Vagina (tissue), 2 donors: ENCODE data around the gene SKOR1. TPM values are rescaled to one million over a fixed set of nuclear protein-coding genes. Genes with fewer than 3 reads are reported as not detected.

Source experiments
- DNase-seq, 2 donors: peaks; one replicate each; pipeline ENCODE4 v3.0.0-alpha.2; 2017; ENCODE audit errors: extremely low spot score in 2 of 2
- H3K27ac ChIP-seq: fragments of 200-600 bp; sonication (generic); one replicate; pipeline ENCODE4 v1.5.1; 2019
- H3K27me3 ChIP-seq: fragments of 200-600 bp; sonication (generic); one replicate; pipeline ENCODE4 v1.5.1; 2019
- H3K36me3 ChIP-seq, 2 donors: fragments of 200-600 bp; sonication (generic); one replicate each; pipeline ENCODE4 v1.5.1; 2017 to 2019
- H3K4me1 ChIP-seq: fragments of 200-600 bp; sonication (generic); one replicate; pipeline ENCODE4 v1.5.1; 2019
- H3K4me3 ChIP-seq, 2 donors: fragments of 200-600 bp; sonication (generic); 1 replicate in 1 of 2; 2 replicates in 1 of 2; pipeline ENCODE4 v1.5.1; 2016 to 2019
- H3K9me3 ChIP-seq: fragments of 200-600 bp; sonication (generic); one replicate; pipeline ENCODE4 v1.5.1; 2019
- POLR2A ChIP-seq, 2 donors: fragments of 450-650 bp; IDR thresholded peaks; one replicate each; pipeline ENCODE4 v1.6.1; 2017; ENCODE audit warnings: antibody characterized with exemption in 2 of 2, mild to moderate bottlenecking in 2 of 2, moderate library complexity in 2 of 2
- POLR2AphosphoS5 ChIP-seq, 2 donors: sonication (generic); formaldehyde crosslinking; IDR thresholded peaks; one replicate each; pipeline ENCODE4 v1.9.0; 2017; ENCODE audit warnings: antibody characterized with exemption in 2 of 2, mild to moderate bottlenecking in 2 of 2, low read depth in 1 of 2; ENCODE audit not compliant: insufficient read depth in 1 of 2
- intact Hi-C: fragments of 100-400 bp; cut with DNase I; formaldehyde crosslinking; loops from one replicate; pipeline ENCODE4 v1.15.1; 2023
- total RNA-seq: library from RNA; depleted of rRNA; stranded (reverse); fragments of >200 nt; gene quantifications from one replicate; pipeline ENCODE4 v1.2.3, GENCODE V29; 2016
- TF ChIP-seq, protein P1 (sequence below), 3 experiments: fragments of 450-650 bp in 2 of 3; fragments of 200-600 bp in 1 of 3; sonication (generic) in 1 of 3; IDR thresholded peaks; one replicate each; pipeline ENCODE4 v1.5.1; 2017 to 2019; ENCODE audit warnings: antibody characterized with exemption in 3 of 3, mild to moderate bottlenecking in 2 of 3, moderate library complexity in 2 of 3

SKOR1 gene
- total RNA-seq, 1 donor from 2014 or later: 0.25 TPM

- H3K4me3 ChIP-seq: no peak overlapping the region
- intact Hi-C loops: no loop called here
- DNase-seq: peak in 1 of 2 donors; percentile 34
Observed at GRCh38 chr15:67852418-67852817, 27.1 kb downstream of the SKOR1 start.

DNA sequence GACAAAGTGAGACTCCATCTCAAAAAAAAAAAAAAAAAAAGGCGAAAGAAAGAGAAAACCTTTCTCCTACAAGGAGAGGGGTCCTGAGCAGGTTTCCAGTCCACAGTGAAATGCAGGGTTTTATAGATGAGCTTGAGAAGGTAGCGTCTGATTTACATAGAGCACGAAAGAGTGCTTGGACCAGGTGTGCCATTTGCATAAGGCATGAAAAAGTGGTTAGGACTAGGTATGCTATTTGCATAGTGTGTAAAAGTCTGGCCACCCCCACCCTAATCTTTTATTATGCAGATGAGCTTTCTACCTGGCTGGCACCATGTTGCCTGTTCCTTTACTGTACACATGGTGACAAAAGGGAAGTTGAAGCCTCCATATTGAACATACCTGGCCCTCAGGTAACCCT lies 28.1 kb downstream of the SKOR1 start:
- Histone ChIP-seq H3K27me3 (no peaks in the 10 kb centered on the region), H3K4me1 (no peaks in the 10 kb centered on the region), H3K9me3 (no peaks in the 10 kb centered on the region), H3K4me3 (no peak overlapping the region), H3K27ac (no peak overlapping the region), H3K36me3 (no peaks in the 10 kb centered on the region)
- intact Hi-C loops: no loop called here
- no peak for DNase-seq
- TF ChIP-seq POLR2A (IDR thresholded peaks at IDR 0.05): no peak
- no peak for TF ChIP-seq POLR2AphosphoS5 (IDR thresholded peaks at IDR 0.05; ENCODE audit: insufficient read depth in 1 of 2, low read depth in 1 of 2)
- TF ChIP-seq, protein P1, sequence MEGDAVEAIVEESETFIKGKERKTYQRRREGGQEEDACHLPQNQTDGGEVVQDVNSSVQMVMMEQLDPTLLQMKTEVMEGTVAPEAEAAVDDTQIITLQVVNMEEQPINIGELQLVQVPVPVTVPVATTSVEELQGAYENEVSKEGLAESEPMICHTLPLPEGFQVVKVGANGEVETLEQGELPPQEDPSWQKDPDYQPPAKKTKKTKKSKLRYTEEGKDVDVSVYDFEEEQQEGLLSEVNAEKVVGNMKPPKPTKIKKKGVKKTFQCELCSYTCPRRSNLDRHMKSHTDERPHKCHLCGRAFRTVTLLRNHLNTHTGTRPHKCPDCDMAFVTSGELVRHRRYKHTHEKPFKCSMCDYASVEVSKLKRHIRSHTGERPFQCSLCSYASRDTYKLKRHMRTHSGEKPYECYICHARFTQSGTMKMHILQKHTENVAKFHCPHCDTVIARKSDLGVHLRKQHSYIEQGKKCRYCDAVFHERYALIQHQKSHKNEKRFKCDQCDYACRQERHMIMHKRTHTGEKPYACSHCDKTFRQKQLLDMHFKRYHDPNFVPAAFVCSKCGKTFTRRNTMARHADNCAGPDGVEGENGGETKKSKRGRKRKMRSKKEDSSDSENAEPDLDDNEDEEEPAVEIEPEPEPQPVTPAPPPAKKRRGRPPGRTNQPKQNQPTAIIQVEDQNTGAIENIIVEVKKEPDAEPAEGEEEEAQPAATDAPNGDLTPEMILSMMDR (IDR thresholded peaks at IDR 0.05): no peak

More at GRCh38 chr15:67852418-67852817, 27.1 kb downstream of the SKOR1 start:
- no peaks in the 10 kb centered on the region for H3K27me3 ChIP-seq
- H3K9me3 ChIP-seq: no peaks in the 10 kb centered on the region
- H3K27ac ChIP-seq: no peak overlapping the region
- no peak for TF ChIP-seq POLR2AphosphoS5 (IDR thresholded peaks at IDR 0.05; ENCODE audit: insufficient read depth in 1 of 2, low read depth in 1 of 2)
- TF ChIP-seq, protein P1 (IDR thresholded peaks at IDR 0.05): no peak
- no peak for TF ChIP-seq POLR2A (IDR thresholded peaks at IDR 0.05)
- H3K36me3 ChIP-seq: no peaks in the 10 kb centered on the region
- H3K4me1 ChIP-seq: no peaks in the 10 kb centered on the region

DNA sequence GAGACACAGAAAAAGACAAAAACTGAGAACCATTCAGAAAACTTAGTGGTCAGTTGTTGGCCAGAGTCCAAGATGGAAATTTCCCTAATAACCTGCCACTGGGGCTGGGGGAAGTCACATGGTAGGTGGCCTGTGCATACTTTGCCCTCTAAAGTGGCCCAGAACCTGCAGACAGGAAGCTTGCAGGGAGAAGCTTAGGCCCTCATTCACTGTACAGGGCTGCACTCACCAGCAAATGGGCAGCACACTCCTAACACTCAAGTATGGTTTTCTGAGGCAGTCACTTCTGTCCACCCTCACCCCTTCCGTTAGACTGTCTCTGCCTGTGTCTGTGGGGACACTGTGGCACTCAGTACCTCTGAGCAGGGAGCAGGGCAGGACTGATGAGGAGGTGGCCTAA lies 29.0 kb downstream of the SKOR1 start:
- H3K36me3 ChIP-seq: no peaks in the 10 kb centered on the region
- no peaks in the 10 kb centered on the region for H3K4me1 ChIP-seq
- no peaks in the 10 kb centered on the region for H3K9me3 ChIP-seq
- intact Hi-C loops: no loop called here
- H3K27ac ChIP-seq: no peak overlapping the region
- H3K27me3 ChIP-seq: no peaks in the 10 kb centered on the region
- DNase-seq: no peak
- no peak for TF ChIP-seq POLR2A (IDR thresholded peaks at IDR 0.05)
- TF ChIP-seq, protein P1 (IDR thresholded peaks at IDR 0.05): no peak
- TF ChIP-seq POLR2AphosphoS5 (IDR thresholded peaks at IDR 0.05; ENCODE audit: insufficient read depth in 1 of 2, low read depth in 1 of 2): no peak
- H3K4me3 ChIP-seq: no peak overlapping the region

DNA sequence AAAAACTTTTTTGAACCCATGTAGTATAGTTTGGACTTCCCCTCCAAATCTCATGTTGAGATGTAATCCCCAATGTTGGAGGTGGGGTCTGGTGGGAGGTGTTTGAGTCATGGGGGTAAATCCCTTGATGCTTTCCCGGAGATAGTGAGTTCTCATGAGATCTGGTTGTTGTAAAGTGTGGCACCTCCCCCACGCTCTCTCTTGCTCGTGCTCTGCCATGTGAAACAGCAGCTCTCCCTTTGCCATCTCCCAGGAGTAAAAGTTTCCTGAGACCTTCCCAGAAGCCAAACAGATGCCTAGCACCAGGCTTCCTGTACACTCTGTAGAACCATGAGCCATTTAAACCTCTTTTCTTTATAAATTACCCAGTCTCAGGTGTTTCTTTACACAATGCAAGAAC lies 30.5 kb downstream of the SKOR1 start:
- no peaks in the 10 kb centered on the region for H3K27me3 ChIP-seq
- H3K27ac ChIP-seq: no peak overlapping the region
- DNase-seq: no peak
- no peak overlapping the region for H3K4me3 ChIP-seq
- H3K9me3 ChIP-seq: no peaks in the 10 kb centered on the region
- intact Hi-C loops: no loop called here
- TF ChIP-seq POLR2AphosphoS5 (IDR thresholded peaks at IDR 0.05; ENCODE audit: insufficient read depth in 1 of 2, low read depth in 1 of 2) (no peak), POLR2A (IDR thresholded peaks at IDR 0.05) (no peak)
- TF ChIP-seq, protein P1 (IDR thresholded peaks at IDR 0.05): no peak
- no peaks in the 10 kb centered on the region for H3K4me1 ChIP-seq
- no peaks in the 10 kb centered on the region for H3K36me3 ChIP-seq

DNA sequence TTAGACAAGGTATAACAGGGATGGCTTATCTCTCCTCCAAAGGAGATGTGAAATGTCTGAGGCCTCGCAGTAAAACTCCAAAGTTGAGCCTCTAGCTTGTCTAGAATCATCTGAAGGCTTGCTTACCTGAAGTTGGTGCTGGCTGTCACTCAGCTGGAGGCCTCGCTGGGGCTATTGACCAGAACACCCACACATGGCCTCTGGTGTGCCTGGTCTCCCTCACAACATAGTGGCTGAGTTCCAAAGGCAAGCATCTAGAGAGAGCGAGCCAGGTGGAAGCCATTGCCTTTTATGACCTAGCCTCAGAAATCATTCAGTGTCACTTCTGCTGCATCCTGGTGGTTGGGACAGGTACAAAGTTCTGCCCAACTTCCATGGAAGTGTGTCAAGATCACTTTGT lies 31.9 kb downstream of the SKOR1 start:
- no peaks in the 10 kb centered on the region for H3K27me3 ChIP-seq
- no peaks in the 10 kb centered on the region for H3K4me1 ChIP-seq
- TF ChIP-seq, protein P1 (IDR thresholded peaks at IDR 0.05): no peak
- TF ChIP-seq POLR2AphosphoS5 (IDR thresholded peaks at IDR 0.05; ENCODE audit: insufficient read depth in 1 of 2, low read depth in 1 of 2) (no peak), POLR2A (IDR thresholded peaks at IDR 0.05) (no peak)
- H3K36me3 ChIP-seq: no peaks in the 10 kb centered on the region
- no peak overlapping the region for H3K4me3 ChIP-seq
- intact Hi-C loops: no loop called here
- DNase-seq: no peak
- H3K27ac ChIP-seq: no peak overlapping the region
- H3K9me3 ChIP-seq: no peaks in the 10 kb centered on the region
